ENCODE data around the gene NHSL2.

NHSL2 gene

GRCh38 chrX:71993371-71993770 is 82.7 kb downstream of the NHSL2 start:
- no peak for TF ChIP-seq GATA2 (IDR thresholded peaks at IDR 0.05; ENCODE audit: low read depth, low read length)
- no peak for TF ChIP-seq GATA3 (IDR thresholded peaks at IDR 0.05; ENCODE audit: low read depth, low read length)

GRCh38 chrX:71994601-71995000 is 84.0 kb downstream of the NHSL2 start:
- TF ChIP-seq GATA2 (IDR thresholded peaks at IDR 0.05; ENCODE audit: low read depth, low read length) = no peak
- no peak for TF ChIP-seq GATA3 (IDR thresholded peaks at IDR 0.05; ENCODE audit: low read depth, low read length)

- TF ChIP-seq GATA2 (IDR thresholded peaks at IDR 0.05; ENCODE audit: low read depth, low read length) (no peak), GATA3 (IDR thresholded peaks at IDR 0.05; ENCODE audit: low read depth, low read length) (no peak)
Observed at GRCh38 chrX:71995122-71995521, 84.5 kb downstream of the NHSL2 start.

- TF ChIP-seq GATA2 (IDR thresholded peaks at IDR 0.05; ENCODE audit: low read depth, low read length) (no peak), GATA3 (IDR thresholded peaks at IDR 0.05; ENCODE audit: low read depth, low read length) (no peak)
Observed at GRCh38 chrX:71996136-71996535, 85.5 kb downstream of the NHSL2 start.

GRCh38 chrX:71996826-71997225 is 86.2 kb downstream of the NHSL2 start:
- no peak for TF ChIP-seq GATA3 (IDR thresholded peaks at IDR 0.05; ENCODE audit: low read depth, low read length)
- TF ChIP-seq GATA2 (IDR thresholded peaks at IDR 0.05; ENCODE audit: low read depth, low read length) = no peak

- no peak for TF ChIP-seq GATA2 (IDR thresholded peaks at IDR 0.05; ENCODE audit: low read depth, low read length)
- no peak for TF ChIP-seq GATA3 (IDR thresholded peaks at IDR 0.05; ENCODE audit: low read depth, low read length)
Observed at GRCh38 chrX:71997320-71997719, 86.7 kb downstream of the NHSL2 start.

- TF ChIP-seq GATA2 (IDR thresholded peaks at IDR 0.05; ENCODE audit: low read depth, low read length) (no peak), GATA3 (IDR thresholded peaks at IDR 0.05; ENCODE audit: low read depth, low read length) (no peak)
Observed at GRCh38 chrX:71998836-71999509, 88.3 kb downstream of the NHSL2 start.

GRCh38 chrX:71999535-71999934 is 88.9 kb downstream of the NHSL2 start:
- TF ChIP-seq GATA2 (IDR thresholded peaks at IDR 0.05; ENCODE audit: low read depth, low read length) (no peak), GATA3 (IDR thresholded peaks at IDR 0.05; ENCODE audit: low read depth, low read length) (no peak)

- TF ChIP-seq GATA3 (IDR thresholded peaks at IDR 0.05; ENCODE audit: low read depth, low read length) = no peak
- TF ChIP-seq GATA2 (IDR thresholded peaks at IDR 0.05; ENCODE audit: low read depth, low read length) = no peak
Observed at GRCh38 chrX:72001471-72001870, 90.8 kb downstream of the NHSL2 start.

- TF ChIP-seq GATA2 (IDR thresholded peaks at IDR 0.05; ENCODE audit: low read depth, low read length) = no peak
- TF ChIP-seq GATA3 (IDR thresholded peaks at IDR 0.05; ENCODE audit: low read depth, low read length) = no peak
Observed at GRCh38 chrX:72001906-72002305, 91.3 kb downstream of the NHSL2 start.

GRCh38 chrX:72002875-72003274 is 92.2 kb downstream of the NHSL2 start:
- TF ChIP-seq GATA3 (IDR thresholded peaks at IDR 0.05; ENCODE audit: low read depth, low read length) = no peak
- TF ChIP-seq GATA2 (IDR thresholded peaks at IDR 0.05; ENCODE audit: low read depth, low read length) = no peak

GRCh38 chrX:72003811-72004750 is 93.4 kb downstream of the NHSL2 start:
- TF ChIP-seq GATA2 (IDR thresholded peaks at IDR 0.05; ENCODE audit: low read depth, low read length) (no peak), GATA3 (IDR thresholded peaks at IDR 0.05; ENCODE audit: low read depth, low read length) (no peak)

GRCh38 chrX:72005046-72005445 is 94.4 kb downstream of the NHSL2 start:
- TF ChIP-seq GATA3 (IDR thresholded peaks at IDR 0.05; ENCODE audit: low read depth, low read length) = no peak

GRCh38 chrX:72006461-72006860 is 95.8 kb downstream of the NHSL2 start:
- TF ChIP-seq GATA3 (IDR thresholded peaks at IDR 0.05; ENCODE audit: low read depth, low read length) (no peak), GATA2 (IDR thresholded peaks at IDR 0.05; ENCODE audit: low read depth, low read length) (no peak)

GRCh38 chrX:72009731-72010130 is 99.1 kb downstream of the NHSL2 start:
- TF ChIP-seq GATA2 (IDR thresholded peaks at IDR 0.05; ENCODE audit: low read depth, low read length) = no peak
- TF ChIP-seq GATA3 (IDR thresholded peaks at IDR 0.05; ENCODE audit: low read depth, low read length) = no peak
